Endothelial cell (in vitro differentiated cells): ENCODE data around the gene UBE2QL1. TPM values are rescaled to one million over a fixed set of nuclear protein-coding genes. Genes with fewer than 3 reads are reported as not detected.

ENCODE experiments used
- DNase-seq: peaks from one replicate; pipeline ENCODE4 v3.0.0; 2021; ENCODE audit warnings: low spot score
- H3K27ac Mint-ChIP-seq: one replicate; pipeline ENCODE4 v1.8.0; 2021; ENCODE audit warnings: mixed read lengths, inconsistent platforms; ENCODE audit not compliant: unreplicated experiment
- H3K27me3 Mint-ChIP-seq: one replicate; pipeline ENCODE4 v1.8.0; 2021; ENCODE audit warnings: mild to moderate bottlenecking, moderate library complexity, mixed read lengths, inconsistent platforms; ENCODE audit not compliant: unreplicated experiment
- H3K36me3 Mint-ChIP-seq: one replicate; pipeline ENCODE4 v1.8.0; 2021; ENCODE audit warnings: mild to moderate bottlenecking, low read depth, mixed read lengths, inconsistent platforms; ENCODE audit not compliant: unreplicated experiment
- H3K4me1 Mint-ChIP-seq: one replicate; pipeline ENCODE4 v1.8.0; 2021; ENCODE audit warnings: mild to moderate bottlenecking, mixed read lengths, inconsistent platforms; ENCODE audit not compliant: unreplicated experiment
- H3K4me3 Mint-ChIP-seq: one replicate; pipeline ENCODE4 v1.8.0; 2021; ENCODE audit warnings: mild to moderate bottlenecking, mixed read lengths, inconsistent platforms; ENCODE audit not compliant: unreplicated experiment
- H3K9me3 Mint-ChIP-seq: one replicate; pipeline ENCODE4 v1.8.0; 2021; ENCODE audit warnings: mixed read lengths, inconsistent platforms; ENCODE audit not compliant: unreplicated experiment
- total RNA-seq: library from RNA; stranded (reverse); fragmentation: NEBNext Ultra II Directional; extraction: Animal tissue kit (Norgen Biotek cat#: 25700); gene quantifications from one replicate; pipeline ENCODE4 v1.2.1, GENCODE V29; 2021; ENCODE audit not compliant: unreplicated experiment
- TF ChIP-seq, protein P1 (sequence below): fragments of 200-600 bp; sonication (generic); IDR thresholded peaks from one replicate; pipeline ENCODE4 v1.5.0; 2021; ENCODE audit warnings: antibody characterized with exemption; ENCODE audit not compliant: unreplicated experiment

The UBE2QL1 gene
- total RNA-seq, 1 donor from 2014 or later: 0.85 TPM

DNA sequence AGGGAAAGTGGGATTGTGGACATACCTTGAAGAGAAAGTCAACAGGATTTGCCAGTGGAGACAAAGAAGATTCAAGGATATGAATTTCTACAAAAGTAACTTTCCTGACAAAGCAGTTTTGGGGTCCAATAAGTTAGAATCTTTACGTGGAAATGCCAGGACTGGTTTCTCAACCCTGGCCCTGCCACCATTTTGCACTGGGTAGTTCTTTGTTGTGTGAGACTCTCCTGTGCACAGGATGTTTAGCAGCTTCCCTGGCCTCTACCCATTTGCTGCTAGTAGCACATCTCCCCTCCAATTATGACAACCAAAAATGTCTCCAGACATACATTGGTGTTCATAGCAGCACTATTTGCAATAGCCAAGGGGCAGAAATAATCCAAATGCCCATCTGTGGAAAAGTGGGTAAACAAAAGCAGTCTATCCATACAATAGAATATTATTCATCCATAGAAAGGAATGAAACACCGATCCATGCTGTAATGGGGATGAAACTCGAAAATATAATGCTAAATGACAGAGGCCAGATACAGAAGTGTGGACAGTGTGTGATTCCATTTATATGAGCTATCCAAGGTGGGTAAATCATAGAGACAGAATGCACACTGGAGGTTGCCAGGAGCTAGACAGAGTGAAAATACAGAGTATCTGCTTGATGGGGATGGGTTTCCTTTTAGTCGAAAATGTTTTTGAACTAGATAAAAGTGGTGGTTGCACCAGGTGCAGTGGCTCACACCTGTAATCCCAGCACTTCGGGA, 92.8 kb downstream of the UBE2QL1 start:
- Mint-ChIP-seq H3K4me1 (no peaks in the 10 kb centered on the region), H3K27ac (no peak overlapping the region), H3K4me3 (no peak overlapping the region), H3K27me3 (peaks cover 4% of the 10 kb centered on the region), H3K9me3 (no peaks in the 10 kb centered on the region), H3K36me3 (no peaks in the 10 kb centered on the region)
- no peak for DNase-seq
- TF ChIP-seq, protein P1, sequence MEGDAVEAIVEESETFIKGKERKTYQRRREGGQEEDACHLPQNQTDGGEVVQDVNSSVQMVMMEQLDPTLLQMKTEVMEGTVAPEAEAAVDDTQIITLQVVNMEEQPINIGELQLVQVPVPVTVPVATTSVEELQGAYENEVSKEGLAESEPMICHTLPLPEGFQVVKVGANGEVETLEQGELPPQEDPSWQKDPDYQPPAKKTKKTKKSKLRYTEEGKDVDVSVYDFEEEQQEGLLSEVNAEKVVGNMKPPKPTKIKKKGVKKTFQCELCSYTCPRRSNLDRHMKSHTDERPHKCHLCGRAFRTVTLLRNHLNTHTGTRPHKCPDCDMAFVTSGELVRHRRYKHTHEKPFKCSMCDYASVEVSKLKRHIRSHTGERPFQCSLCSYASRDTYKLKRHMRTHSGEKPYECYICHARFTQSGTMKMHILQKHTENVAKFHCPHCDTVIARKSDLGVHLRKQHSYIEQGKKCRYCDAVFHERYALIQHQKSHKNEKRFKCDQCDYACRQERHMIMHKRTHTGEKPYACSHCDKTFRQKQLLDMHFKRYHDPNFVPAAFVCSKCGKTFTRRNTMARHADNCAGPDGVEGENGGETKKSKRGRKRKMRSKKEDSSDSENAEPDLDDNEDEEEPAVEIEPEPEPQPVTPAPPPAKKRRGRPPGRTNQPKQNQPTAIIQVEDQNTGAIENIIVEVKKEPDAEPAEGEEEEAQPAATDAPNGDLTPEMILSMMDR: no peak

DNA sequence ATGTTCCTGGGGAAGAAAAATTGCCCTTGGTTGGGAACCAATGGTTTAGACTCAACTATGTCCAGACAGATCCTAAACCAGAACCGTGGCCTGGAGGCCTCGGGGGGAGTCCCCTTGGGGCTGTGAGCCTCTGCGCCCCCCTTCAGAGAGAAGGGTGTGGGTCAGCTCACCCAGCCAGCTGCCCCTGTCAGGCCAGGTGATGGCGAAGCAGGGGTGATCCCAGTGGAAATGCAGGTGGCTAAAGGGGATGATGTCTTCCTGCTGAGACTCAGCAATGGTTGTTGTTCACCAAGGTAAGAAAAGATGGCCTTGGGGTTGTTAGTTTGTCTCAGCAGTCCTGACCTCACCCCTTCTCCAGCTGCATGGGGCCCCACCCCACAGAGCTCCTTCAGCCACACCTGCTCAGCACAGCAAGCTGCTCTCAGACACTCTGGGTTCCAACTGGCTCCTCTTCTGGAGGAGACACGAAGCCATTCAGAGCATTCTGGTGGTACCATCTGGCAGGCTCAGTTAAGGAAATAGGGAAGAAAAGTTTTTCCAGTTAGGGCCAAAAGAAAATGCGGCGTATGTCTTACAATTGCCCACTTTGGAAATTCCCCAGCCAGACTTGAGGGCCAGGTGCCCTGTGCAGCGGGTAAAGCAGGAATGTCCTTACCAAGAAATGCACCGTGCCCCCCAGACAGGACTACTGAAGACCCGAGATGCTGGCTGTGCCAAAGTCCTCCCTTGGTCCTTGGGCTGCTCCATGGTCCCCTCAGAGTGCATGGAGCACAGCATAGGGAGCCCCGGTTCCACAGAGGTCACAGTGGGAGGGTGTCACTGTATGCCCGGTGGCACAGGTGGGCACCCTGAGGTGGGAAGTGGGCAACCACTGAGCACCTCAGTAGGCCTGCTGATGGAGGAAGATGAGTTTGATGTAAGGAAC, 94.0 kb downstream of the UBE2QL1 start:
- Mint-ChIP-seq H3K4me1 (no peaks in the 10 kb centered on the region), H3K36me3 (no peaks in the 10 kb centered on the region), H3K27me3 (peaks cover 4% of the 10 kb centered on the region), H3K27ac (no peak overlapping the region), H3K4me3 (no peak overlapping the region), H3K9me3 (no peaks in the 10 kb centered on the region)
- no peak for DNase-seq
- TF ChIP-seq, protein P1: no peak

DNA sequence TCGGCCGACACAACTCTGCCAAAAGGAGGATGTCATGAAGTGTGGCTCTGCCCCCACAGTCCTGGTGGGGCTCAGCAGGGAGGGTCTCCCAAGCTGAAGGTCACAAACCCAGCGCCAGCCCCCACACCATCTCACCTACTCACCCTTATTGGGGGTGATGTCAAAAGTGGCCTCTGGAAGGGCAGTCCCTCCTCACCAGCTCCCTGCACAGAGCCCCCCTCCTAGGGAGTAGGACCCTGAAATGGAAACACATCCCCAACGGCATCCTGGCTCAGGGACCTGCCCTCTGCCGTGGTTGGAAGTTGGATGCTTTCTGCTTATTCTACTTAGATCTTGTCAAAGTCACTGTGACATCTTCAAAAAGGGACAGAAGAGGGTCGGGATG, 94.7 kb downstream of the UBE2QL1 start:
- Mint-ChIP-seq H3K27me3 (peaks cover 4% of the 10 kb centered on the region), H3K9me3 (no peaks in the 10 kb centered on the region), H3K4me3 (no peak overlapping the region), H3K27ac (no peak overlapping the region), H3K36me3 (no peaks in the 10 kb centered on the region), H3K4me1 (no peaks in the 10 kb centered on the region)
- TF ChIP-seq, protein P1: no peak
- DNase-seq: no peak

DNA sequence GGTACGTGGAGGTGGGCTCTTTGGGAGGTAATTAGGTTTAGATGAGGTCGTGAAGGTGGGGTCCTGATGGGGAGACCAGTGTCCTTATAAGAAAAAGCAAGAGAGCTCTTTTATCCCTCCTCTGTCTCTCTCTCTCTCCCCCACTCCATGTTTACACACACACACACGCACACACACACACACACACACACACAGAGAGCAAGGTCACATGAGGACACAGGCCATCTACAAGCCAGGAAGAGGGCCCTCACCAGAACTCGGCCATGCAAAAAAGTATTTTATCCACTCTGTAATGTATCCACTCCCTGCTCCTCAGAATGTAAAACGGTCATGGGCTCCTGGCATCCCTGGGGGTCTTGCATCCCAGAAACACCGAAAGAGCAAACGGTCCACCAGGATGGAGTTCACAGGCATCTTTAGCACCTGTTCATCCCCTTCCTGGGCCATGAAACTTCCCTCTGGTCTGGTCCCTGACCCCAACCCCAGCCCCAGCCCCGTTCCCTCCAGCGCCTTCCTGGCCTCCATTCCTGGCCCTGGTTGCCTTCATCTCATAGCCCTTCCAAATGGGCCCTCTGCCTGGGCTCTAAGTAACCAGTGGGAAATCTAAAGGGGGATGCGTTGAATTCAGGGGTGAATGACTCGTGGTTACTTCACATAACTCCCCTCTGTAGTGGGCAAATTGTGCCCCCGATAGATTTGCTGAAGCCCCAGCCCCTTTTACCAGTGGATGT, 95.3 kb downstream of the UBE2QL1 start:
- no peaks in the 10 kb centered on the region for H3K36me3 Mint-ChIP-seq
- H3K9me3 Mint-ChIP-seq: no peaks in the 10 kb centered on the region
- H3K27ac Mint-ChIP-seq: no peak overlapping the region
- TF ChIP-seq, protein P1: no peak
- no peaks in the 10 kb centered on the region for H3K4me1 Mint-ChIP-seq
- peaks cover 4% of the 10 kb centered on the region for H3K27me3 Mint-ChIP-seq
- no peak overlapping the region for H3K4me3 Mint-ChIP-seq
- no peak for DNase-seq

Other genes with a start within 250 kb of the UBE2QL1 start
- gene MED10, start 70.3 kb upstream of the UBE2QL1 start, total RNA-seq: 53.0 TPM
- 70.2 TPM for gene NSUN2, start 184.2 kb downstream of the UBE2QL1 start, total RNA-seq
- gene SRD5A1, start 184.6 kb downstream of the UBE2QL1 start, total RNA-seq: 21.6 TPM